HCEC 1CT (cell line): ENCODE data around the gene SNX20.

ENCODE experiments used
- DNase-seq: peaks from one replicate; pipeline ENCODE4 v3.0.0-alpha.2; 2017

SNX20 gene

GRCh38 chr16:50632927-50633800 is 47.9 kb downstream of the SNX20 start:
- DNase-seq, result no peak

GRCh38 chr16:50631985-50632576 is 49.0 kb downstream of the SNX20 start:
- no peak for DNase-seq

DNA sequence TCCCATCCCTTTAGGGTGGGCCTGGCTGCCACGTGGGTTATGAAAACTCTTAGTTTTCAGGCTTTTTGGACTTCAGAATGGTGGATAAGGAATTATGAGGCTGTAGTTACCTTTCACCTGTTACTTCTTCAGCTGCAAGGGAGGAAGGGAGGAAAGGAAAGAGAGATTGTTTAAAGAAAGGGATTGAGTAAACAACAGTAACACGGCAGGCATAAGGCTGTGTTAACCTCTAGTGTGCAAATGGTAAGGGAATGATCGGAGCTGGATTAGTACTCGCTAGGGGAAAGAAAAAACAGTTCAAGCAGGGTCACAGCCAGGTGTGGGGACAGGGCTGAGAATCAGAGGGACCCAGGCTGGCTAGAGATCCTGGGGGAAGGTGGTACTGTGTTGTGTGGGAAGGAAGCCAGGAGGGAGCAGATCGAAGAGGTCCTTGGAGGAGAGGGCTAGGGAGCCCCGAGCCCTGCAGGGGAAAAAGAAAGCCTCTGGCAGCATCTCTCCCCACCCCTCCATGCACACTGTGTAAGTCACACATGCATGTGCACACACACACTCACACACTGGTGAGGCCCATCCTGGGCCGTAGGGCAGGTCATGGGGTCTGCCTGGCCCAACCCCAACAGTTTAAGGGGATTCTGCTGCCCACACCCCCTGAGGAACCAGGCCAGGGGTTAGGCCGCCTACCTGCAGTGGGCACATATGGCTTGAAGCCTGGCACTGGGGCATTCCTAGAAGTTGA is 49.7 kb downstream of the SNX20 start:
- no peak for DNase-seq

DNA sequence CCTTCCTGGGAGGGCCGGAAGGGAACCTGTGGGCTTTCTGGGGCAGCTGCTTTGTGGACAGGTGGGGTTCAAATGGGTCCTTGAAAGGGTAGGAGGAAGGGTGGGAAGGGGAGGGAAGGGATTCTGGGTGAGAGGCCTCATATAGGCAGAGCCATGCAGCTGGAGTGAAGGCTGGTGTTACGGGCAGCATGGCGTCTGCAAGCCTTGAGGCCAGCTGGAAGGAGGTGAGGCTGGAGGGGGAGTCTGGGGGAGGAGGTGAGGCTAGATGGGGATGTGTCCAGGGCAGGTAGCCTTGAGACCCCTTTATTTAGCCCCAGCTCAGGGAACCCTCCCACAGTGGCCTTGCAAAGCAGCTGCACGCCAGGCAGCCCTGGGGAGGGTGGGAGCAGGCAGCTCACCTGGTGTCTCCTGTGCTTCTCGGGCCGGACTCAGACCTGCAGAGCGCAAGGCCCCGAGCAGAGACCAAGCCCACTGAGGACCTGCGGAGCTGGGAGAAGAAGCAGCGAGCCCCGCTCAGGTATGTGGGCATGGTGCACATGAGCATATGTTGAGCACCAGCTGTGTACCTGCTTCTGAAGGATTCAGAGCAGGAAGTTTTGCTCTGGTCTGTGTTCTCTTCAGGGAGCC is 50.6 kb downstream of the SNX20 start:
- DNase-seq, result no peak

DNA sequence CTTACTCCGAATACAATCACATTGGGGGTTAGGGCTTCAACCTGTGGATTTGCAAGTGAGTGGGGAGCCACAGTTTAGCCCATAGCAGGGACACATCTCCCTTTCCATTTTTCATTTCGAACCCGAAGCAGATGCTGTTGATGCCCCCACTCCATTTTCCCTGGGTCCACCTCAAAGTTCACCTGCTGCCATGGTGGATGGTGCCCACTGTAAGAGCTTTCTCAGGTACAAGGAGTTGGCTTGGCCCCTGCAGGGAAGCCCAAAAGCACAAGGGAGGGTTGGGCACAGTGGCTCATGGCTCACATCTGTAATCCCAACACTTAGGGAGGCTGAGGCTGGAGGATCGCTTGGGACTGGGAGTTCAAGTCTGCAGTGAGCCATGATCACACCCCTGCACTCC is 51.8 kb downstream of the SNX20 start:
- no peak for DNase-seq

DNA sequence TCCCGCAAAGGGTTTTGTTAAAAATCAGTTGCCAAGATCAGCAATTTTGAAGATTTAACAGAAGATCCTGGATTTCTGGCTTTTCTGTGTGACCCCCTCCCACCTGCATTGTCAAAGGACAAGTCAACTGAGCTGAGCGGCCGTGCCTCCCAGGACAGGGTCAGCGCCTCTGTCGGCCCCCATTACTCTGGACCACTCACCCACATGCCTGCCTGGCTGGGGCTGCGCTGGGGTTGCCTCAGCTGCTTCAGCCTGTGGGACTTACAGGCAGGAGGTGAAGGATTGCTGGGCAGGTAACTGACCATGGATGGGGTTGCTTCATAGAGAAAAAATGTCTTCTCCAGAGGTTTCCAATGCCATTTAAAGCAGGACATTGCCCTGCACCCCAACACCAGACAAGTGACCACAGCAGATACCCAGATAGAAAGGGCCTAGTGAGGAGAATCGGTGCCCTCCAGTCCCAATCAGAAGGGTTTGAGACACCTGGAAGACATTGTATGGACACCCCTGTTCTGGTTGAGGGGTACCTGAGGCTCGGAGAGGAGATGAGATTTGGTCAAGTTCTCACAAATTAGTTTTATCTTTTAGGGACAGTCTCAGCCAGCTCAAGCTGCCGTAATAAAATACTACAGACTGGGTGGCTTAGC is 52.8 kb downstream of the SNX20 start:
- no peak for DNase-seq

DNA sequence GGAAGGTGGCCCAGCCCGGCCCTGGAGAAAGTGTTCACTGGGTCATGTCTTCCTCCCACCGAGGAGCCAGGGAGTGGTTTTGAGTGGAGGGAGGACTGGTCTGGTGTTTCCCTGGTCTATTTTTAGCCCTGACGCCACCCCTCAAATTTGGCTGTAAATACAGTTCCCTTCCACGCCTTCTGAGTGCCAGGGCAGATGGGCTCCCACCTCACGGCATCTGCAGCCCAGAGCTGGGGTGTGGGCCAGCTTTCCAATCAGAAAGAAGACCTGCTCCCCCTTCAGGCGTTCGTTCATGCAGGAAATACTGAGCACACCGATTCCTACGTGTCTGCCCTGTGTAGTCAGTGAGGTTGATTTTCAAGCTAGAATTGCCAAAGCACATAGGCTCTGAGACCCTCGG is 53.7 kb downstream of the SNX20 start:
- DNase-seq, result no peak

DNA sequence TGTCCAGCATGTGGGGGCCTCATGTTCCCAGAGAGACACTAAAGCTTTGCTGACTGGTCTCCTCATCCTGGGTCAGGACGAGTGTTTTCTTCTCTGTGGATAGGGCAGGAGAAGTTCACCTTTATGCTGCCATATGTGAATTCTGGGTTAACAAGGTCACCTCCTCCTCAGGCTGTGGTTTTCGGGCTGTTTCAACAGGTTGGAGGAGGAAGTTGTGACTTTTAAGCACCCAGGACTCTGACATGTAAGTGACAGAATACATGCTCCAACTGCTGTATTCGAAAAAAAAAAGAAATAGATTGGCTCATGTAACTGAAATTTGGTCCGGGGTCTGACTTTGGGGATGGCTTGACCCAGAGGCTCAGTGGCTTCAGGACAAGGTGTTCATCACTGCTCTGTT is 54.2 kb downstream of the SNX20 start:
- no peak for DNase-seq

- no peak for DNase-seq
These were observed 55.7 kb downstream of the SNX20 start for GRCh38 chr16:50625374-50625773.

GRCh38 chr16:50624449-50624970 is 56.6 kb downstream of the SNX20 start:
- no peak for DNase-seq

DNA sequence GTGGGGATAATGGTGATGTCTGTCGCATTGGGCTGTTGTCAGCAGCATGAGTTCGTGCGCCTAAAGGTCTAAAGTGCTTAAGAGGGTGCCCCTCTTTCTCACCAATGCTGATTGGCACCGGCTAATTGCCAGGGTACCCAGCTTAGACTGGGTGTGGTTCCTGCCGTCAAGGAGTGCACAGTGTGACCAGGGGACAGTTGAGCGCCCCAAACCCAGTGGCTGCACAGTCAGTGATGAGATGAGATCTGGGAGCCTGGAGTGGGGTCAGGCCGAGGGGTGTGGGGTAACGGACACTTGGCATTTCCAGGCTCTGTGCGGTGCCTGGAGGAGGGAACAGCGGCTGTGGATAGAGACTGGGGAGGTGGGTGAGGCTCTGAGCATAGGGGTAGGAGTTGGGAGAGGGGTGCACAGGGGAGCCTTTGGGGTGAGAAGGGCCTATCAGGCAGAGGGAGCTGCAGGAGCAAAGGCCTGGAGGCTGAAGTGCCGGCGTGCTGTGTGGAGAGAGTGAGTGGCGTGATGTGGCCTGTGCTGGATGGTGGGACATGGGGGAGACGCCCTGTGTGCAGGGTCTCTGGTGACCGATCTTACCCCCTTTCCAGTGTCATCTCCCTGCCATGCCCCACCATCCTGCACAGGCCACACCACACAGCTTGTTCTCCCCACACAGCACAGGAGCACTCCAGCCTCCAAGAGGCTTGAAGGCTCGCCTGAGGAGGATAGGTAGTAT is 58.3 kb downstream of the SNX20 start:
- DNase-seq, result no peak

DNA sequence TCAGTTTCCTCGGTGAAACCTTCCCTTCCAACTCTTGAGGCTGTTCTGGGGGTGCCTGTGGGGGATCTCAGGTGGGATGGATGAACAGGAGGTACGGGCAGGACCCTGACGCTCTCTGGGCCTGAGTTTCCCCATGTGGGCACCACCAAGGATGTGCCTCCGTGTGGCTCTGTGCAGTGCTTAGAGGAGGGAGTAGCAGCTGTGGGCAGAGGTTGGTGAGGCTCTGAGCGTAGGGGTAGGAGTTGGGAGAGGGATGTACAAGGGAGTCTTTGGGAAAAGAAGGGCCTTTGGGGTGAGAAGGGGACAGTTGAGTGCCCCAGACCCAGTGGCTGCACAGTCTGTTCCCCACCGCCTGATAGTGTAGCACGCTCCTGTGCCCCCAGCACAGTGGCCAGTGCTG is 59.1 kb downstream of the SNX20 start:
- no peak for DNase-seq
